ENCODE results near the gene PAQR9.

DNA sequence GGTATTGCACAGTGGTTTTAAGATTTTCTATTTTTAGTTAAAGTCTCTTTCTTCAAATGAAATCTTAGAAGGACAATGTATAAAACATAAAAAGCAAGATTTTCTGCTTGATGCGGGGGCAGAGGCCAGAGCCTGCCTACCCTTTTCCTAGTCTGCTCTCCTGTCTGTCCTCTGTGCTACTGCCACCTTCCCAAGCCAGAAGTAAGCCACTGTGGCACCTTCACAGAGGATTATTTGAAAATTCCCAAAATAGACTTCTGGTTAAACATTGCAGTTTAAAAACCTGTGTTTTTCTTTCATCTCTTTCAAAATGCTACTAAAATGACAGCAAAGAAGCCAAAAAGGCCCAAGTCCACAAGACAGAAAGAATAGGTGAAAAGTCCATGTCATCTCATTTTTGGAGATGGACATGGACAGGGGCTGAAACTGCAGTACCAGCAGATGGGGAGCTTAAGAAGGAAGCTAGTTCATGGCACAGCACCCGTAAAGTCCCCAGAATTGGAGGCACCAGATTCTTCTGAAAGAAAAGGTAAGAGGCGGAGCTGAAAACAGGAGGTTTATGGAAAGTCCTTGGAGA is 37.0 kb downstream of the PAQR9 start:
- TF ChIP-seq CTCF (optimal IDR thresholded peaks at IDR 0.05 in 1 of 3, IDR thresholded peaks at IDR 0.05 in 1 of 3, conservative IDR thresholded peaks at IDR 0.05 in 1 of 3; ENCODE audit: extremely low read depth in 1 of 3, insufficient read depth in 2 of 3, low read length in 3 of 3) = no peak
- TF ChIP-seq EZH2 (IDR thresholded peaks at IDR 0.05; ENCODE audit: low read length) = no peak

Measured in keratinocyte (primary cell).